Measurements from ENCODE around the gene CLMN. TPM values are rescaled to one million over a fixed set of nuclear protein-coding genes. Genes with fewer than 3 reads are reported as not detected.

Gene CLMN
- total and polyA plus RNA-seq, 2 of the 13 experiments (the other 11 are each of a cell fraction or from before 2014, with no cell fraction given) = 15.1 to 16.7 TPM

DNA sequence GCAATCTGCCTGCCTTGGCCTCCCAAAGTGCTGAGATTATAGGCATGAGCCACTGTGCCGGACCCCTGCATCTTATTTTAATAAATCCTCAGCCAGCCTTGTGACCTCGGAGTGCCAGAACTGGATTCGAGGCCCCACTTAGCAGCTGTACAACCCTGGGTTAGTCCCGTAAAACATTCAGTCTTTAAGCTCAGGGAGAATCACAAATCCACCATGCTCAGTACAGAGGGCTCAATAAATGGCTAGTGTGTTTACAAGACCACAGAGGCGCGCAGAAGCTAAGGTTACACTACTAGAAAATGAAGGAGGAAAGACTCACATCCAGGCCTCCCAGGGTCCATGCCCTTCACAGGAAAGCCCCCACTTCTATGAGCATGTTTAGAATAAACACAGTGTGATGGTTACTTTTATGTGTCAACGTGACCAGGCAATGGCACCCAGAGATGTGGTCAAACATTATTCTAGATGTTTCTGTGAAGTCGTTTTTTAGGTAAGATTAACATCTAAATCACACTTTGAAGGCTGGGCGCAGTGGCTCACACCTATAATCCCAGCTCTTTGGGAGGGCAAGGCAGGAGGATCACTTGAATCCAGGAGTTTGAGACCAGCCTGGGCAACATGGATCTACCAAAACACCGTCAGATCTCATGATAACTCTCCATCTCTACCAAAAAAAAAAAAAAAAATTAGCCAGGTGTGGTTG, 55.3 kb downstream of the CLMN start:
- DNase-seq (ENCODE audit: low spot score) (no peak), FAIRE-seq (no peak), ATAC-seq (no peak)
- H4K20me1 ChIP-seq (ENCODE audit: insufficient read depth, low read length) = no peaks in the 10 kb centered on the region
- POLR2A ChIA-PET = interaction anchor here (0.8 kb wide), 1 partner anchor 30 kb away, joined by 4 read pairs; no protein-coding TSS in a partner anchor
- intact Hi-C loops (cut with micrococcal nuclease; ENCODE audit: unreplicated experiment) = loop anchor here (2.0 kb wide), 1 partner anchor 36 kb away; no protein-coding TSS in a partner anchor
- H3K4me3 ChIP-seq (replicated peaks in 1 of 3; ENCODE audit: insufficient read depth in 1 of 3, low read depth in 2 of 3, low read length in 3 of 3) = no peak overlapping the region
- 93% methylated on average over 10 of the region's 10 CpGs for WGBS (ENCODE audit: low lambda C conversion rate)
- no peak overlapping the region for H2AFZ ChIP-seq (ENCODE audit: low read length)
- peaks cover 31% of the 10 kb centered on the region for H3K4me1 ChIP-seq (ENCODE audit: insufficient read depth, low read length)
- H3K36me3 ChIP-seq (replicated peaks in 1 of 2; ENCODE audit: control insufficient read depth in 1 of 2, insufficient read depth in 2 of 2, low read length in 2 of 2) = no peaks in the 10 kb centered on the region
- no peak overlapping the region for H3K27ac ChIP-seq (ENCODE audit: extremely low read length, insufficient read depth, low read length)
- no peak overlapping the region for H3K4me2 ChIP-seq (ENCODE audit: low read depth, low read length)
- in situ Hi-C loops (cut with HindIII; ENCODE audit: extremely low pct_ligation_motif_present, low pct_unique_long_range_greater_than_20kb) = no loop called here
- BruUV-seq (replicated peaks) = no TSS peak
- no peak overlapping the region for H3K9ac ChIP-seq (ENCODE audit: insufficient read depth, low read depth, low read length)
- CTCF ChIA-PET (ENCODE audit: low intra/inter-chr PET ratio, low total read pairs) = no interaction called here
- peaks cover 3% of the 10 kb centered on the region for H3K79me2 ChIP-seq (ENCODE audit: insufficient read depth, low read length)
- H3K27me3 ChIP-seq (ENCODE audit: control insufficient read depth in 1 of 2, insufficient read depth in 2 of 2, low read length in 2 of 2) = no peaks in the 10 kb centered on the region
- no peaks in the 10 kb centered on the region for H3K9me3 ChIP-seq (ENCODE audit: low read length)
- no peak for TF ChIP-seq JARID2 (CRISPR knock-in tag; IDR thresholded peaks at IDR 0.05; ENCODE audit: insufficient replicate concordance)
- TF ChIP-seq, protein P1, sequence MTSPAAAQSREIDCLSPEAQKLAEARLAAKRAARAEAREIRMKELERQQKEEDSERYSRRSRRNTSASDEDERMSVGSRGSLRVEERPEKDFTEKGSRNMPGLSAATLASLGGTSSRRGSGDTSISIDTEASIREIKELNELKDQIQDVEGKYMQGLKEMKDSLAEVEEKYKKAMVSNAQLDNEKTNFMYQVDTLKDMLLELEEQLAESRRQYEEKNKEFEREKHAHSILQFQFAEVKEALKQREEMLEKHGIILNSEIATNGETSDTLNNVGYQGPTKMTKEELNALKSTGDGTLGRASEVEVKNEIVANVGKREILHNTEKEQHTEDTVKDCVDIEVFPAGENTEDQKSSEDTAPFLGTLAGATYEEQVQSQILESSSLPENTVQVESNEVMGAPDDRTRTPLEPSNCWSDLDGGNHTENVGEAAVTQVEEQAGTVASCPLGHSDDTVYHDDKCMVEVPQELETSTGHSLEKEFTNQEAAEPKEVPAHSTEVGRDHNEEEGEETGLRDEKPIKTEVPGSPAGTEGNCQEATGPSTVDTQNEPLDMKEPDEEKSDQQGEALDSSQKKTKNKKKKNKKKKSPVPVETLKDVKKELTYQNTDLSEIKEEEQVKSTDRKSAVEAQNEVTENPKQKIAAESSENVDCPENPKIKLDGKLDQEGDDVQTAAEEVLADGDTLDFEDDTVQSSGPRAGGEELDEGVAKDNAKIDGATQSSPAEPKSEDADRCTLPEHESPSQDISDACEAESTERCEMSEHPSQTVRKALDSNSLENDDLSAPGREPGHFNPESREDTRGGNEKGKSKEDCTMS (CRISPR knock-in tag; conservative IDR thresholded peaks at IDR 0.05) = no peak
- TF ChIP-seq, protein P2, sequence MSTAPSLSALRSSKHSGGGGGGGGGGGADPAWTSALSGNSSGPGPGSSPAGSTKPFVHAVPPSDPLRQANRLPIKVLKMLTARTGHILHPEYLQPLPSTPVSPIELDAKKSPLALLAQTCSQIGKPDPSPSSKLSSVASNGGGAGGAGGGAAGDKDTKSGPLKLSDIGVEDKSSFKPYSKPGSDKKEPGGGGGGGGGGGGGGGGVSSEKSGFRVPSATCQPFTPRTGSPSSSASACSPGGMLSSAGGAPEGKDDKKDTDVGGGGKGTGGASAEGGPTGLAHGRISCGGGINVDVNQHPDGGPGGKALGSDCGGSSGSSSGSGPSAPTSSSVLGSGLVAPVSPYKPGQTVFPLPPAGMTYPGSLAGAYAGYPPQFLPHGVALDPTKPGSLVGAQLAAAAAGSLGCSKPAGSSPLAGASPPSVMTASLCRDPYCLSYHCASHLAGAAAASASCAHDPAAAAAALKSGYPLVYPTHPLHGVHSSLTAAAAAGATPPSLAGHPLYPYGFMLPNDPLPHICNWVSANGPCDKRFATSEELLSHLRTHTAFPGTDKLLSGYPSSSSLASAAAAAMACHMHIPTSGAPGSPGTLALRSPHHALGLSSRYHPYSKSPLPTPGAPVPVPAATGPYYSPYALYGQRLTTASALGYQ (CRISPR knock-in tag; IDR thresholded peaks at IDR 0.05) = no peak
- TF ChIP-seq KLF16 (CRISPR knock-in tag; IDR thresholded peaks at IDR 0.05) = no peak
- TF ChIP-seq, protein P3, sequence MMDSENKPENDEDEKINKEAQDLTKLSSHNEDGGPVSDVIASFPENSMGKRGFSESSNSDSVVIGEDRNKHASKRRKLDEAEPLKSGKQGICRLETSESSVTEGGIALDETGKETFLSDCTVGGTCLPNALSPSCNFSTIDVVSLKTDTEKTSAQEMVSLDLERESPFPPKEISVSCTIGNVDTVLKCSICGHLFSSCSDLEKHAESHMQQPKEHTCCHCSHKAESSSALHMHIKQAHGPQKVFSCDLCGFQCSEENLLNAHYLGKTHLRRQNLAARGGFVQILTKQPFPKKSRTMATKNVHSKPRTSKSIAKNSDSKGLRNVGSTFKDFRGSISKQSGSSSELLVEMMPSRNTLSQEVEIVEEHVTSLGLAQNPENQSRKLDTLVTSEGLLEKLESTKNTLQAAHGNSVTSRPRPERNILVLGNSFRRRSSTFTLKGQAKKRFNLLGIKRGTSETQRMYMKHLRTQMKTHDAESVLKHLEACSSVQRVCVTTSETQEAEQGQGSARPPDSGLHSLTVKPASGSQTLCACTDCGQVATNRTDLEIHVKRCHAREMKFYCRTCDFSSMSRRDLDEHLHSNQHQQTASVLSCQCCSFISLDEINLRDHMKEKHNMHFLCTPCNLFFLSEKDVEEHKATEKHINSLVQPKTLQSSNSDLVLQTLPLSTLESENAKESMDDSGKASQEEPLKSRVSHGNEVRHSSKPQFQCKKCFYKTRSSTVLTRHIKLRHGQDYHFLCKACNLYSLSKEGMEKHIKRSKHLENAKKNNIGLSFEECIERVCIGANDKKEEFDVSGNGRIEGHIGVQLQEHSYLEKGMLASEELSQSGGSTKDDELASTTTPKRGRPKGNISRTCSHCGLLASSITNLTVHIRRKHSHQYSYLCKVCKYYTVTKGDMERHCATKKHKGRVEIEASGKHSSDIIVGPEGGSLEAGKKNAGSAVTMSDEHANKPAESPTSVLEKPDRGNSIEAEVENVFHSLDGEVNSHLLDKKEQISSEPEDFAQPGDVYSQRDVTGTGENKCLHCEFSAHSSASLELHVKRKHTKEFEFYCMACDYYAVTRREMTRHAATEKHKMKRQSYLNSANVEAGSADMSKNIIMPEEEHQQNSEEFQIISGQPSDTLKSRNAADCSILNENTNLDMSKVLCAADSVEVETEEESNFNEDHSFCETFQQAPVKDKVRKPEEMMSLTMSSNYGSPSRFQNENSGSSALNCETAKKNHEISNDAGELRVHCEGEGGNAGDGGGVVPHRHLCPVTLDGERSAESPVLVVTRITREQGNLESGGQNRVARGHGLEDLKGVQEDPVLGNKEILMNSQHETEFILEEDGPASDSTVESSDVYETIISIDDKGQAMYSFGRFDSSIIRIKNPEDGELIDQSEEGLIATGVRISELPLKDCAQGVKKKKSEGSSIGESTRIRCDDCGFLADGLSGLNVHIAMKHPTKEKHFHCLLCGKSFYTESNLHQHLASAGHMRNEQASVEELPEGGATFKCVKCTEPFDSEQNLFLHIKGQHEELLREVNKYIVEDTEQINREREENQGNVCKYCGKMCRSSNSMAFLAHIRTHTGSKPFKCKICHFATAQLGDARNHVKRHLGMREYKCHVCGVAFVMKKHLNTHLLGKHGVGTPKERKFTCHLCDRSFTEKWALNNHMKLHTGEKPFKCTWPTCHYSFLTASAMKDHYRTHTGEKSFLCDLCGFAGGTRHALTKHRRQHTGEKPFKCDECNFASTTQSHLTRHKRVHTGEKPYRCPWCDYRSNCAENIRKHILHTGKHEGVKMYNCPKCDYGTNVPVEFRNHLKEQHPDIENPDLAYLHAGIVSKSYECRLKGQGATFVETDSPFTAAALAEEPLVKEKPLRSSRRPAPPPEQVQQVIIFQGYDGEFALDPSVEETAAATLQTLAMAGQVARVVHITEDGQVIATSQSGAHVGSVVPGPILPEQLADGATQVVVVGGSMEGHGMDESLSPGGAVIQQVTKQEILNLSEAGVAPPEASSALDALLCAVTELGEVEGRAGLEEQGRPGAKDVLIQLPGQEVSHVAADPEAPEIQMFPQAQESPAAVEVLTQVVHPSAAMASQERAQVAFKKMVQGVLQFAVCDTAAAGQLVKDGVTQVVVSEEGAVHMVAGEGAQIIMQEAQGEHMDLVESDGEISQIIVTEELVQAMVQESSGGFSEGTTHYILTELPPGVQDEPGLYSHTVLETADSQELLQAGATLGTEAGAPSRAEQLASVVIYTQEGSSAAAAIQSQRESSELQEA (CRISPR knock-in tag; IDR thresholded peaks at IDR 0.05; ENCODE audit: not compliant biosample characterization) = no peak
- no peak for TF ChIP-seq XRCC5 (optimal IDR thresholded peaks at IDR 0.05; ENCODE audit: low read length)
- no peak for TF ChIP-seq ZNF557 (CRISPR knock-in tag; IDR thresholded peaks at IDR 0.05)
- TF ChIP-seq, protein P4, sequence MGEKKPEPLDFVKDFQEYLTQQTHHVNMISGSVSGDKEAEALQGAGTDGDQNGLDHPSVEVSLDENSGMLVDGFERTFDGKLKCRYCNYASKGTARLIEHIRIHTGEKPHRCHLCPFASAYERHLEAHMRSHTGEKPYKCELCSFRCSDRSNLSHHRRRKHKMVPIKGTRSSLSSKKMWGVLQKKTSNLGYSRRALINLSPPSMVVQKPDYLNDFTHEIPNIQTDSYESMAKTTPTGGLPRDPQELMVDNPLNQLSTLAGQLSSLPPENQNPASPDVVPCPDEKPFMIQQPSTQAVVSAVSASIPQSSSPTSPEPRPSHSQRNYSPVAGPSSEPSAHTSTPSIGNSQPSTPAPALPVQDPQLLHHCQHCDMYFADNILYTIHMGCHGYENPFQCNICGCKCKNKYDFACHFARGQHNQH (CRISPR knock-in tag; IDR thresholded peaks at IDR 0.05) = no peak
- TF ChIP-seq NRL (CRISPR knock-in tag; IDR thresholded peaks at IDR 0.05; ENCODE audit: borderline replicate concordance) = no peak

All from HepG2 (cell line).